Measurements from ENCODE around the gene NHLRC3. TPM values are rescaled to one million over a fixed set of nuclear protein-coding genes. Genes with fewer than 3 reads are reported as not detected.

Gene NHLRC3
- total RNA-seq, 1 donor from 2014 or later, result 14.5 TPM

DNA sequence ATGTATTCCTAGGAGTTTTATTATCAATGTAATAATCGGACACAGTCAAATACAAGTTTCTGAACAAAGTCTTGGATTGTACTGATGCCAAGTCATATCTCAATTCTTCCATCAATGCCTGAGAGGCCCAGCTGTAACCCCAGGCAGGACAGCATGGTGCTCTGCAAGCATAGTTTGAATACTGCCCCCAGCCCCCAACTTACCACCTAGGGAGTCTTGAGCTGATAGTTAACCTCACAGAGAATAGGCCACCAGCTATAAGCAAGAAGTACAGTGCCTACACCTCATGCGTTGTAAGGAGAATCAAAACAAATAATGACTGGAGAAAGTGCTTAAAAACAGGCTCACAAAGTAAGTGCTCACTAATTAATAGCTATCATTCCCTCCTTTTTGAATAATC lies 3.1 kb upstream of the NHLRC3 start:
- peak overlapping the region in 1 of 2 donors; percentile 74 for H3K4me3 ChIP-seq
- peaks cover 0 to 5% of the 10 kb centered on the region in 2 donors for H3K36me3 ChIP-seq
- no peak for TF ChIP-seq POLR2A (IDR thresholded peaks at IDR 0.05)
- no peak for TF ChIP-seq POLR2AphosphoS5 (IDR thresholded peaks at IDR 0.05; ENCODE audit: insufficient read depth in 1 of 2, low read depth in 1 of 2)
- TF ChIP-seq, protein P1, sequence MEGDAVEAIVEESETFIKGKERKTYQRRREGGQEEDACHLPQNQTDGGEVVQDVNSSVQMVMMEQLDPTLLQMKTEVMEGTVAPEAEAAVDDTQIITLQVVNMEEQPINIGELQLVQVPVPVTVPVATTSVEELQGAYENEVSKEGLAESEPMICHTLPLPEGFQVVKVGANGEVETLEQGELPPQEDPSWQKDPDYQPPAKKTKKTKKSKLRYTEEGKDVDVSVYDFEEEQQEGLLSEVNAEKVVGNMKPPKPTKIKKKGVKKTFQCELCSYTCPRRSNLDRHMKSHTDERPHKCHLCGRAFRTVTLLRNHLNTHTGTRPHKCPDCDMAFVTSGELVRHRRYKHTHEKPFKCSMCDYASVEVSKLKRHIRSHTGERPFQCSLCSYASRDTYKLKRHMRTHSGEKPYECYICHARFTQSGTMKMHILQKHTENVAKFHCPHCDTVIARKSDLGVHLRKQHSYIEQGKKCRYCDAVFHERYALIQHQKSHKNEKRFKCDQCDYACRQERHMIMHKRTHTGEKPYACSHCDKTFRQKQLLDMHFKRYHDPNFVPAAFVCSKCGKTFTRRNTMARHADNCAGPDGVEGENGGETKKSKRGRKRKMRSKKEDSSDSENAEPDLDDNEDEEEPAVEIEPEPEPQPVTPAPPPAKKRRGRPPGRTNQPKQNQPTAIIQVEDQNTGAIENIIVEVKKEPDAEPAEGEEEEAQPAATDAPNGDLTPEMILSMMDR (IDR thresholded peaks at IDR 0.05), result no peak
- intact Hi-C loops (cut with DNase I), result no loop called here
- no peak overlapping the region for H3K27ac ChIP-seq
- no peak for DNase-seq (ENCODE audit: extremely low spot score in 2 of 2)
- no peaks in the 10 kb centered on the region for H3K9me3 ChIP-seq
- H3K4me1 ChIP-seq, result peaks cover 58% of the 10 kb centered on the region
- H3K27me3 ChIP-seq, result no peaks in the 10 kb centered on the region

DNA sequence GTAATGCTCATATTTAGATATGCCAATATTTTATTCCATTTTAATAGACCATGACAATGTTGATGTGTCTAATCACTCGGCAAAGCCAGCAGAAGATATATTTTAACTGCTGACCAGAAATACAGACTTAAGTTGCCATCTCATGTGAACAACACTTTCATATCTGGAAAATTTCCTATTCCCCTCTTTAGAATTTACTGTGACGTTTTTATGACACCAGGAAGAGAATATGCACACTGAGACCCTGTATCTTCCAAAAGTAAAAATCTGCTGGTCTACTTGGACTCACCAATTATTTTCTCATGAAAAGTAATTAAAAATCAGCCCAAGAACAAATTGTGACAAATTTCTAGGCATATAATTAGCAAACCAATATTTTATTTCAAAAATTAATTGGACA lies 2.5 kb upstream of the NHLRC3 start:
- Histone ChIP-seq H3K9me3 (no peaks in the 10 kb centered on the region), H3K27ac (no peak overlapping the region), H3K4me1 (peaks cover 62% of the 10 kb centered on the region), H3K27me3 (no peaks in the 10 kb centered on the region), H3K4me3 (peak overlapping the region in 1 of 2 donors; percentile 74), H3K36me3 (peaks cover 0 to 2% of the 10 kb centered on the region in 2 donors)
- intact Hi-C loops (cut with DNase I), result no loop called here
- TF ChIP-seq POLR2A (IDR thresholded peaks at IDR 0.05), result no peak
- no peak for TF ChIP-seq POLR2AphosphoS5 (IDR thresholded peaks at IDR 0.05; ENCODE audit: insufficient read depth in 1 of 2, low read depth in 1 of 2)
- TF ChIP-seq, protein P1 (IDR thresholded peaks at IDR 0.05), result no peak
- DNase-seq (ENCODE audit: extremely low spot score in 2 of 2), result no peak

- DNase-seq (ENCODE audit: extremely low spot score in 2 of 2), result no peak
- Histone ChIP-seq H3K4me1 (peaks cover 62% of the 10 kb centered on the region), H3K9me3 (no peaks in the 10 kb centered on the region), H3K36me3 (no peaks in the 10 kb centered on the region), H3K27ac (peak overlapping the region; percentile 5), H3K4me3 (peak overlapping the region; percentile 72 to 74), H3K27me3 (no peaks in the 10 kb centered on the region)
- intact Hi-C loops (cut with DNase I), result no loop called here
- TF ChIP-seq POLR2A (IDR thresholded peaks at IDR 0.05) (no peak), POLR2AphosphoS5 (IDR thresholded peaks at IDR 0.05; ENCODE audit: insufficient read depth in 1 of 2, low read depth in 1 of 2) (no peak)
- TF ChIP-seq, protein P1 (IDR thresholded peaks at IDR 0.05), result no peak
These were observed 2.0 kb upstream of the NHLRC3 start for GRCh38 chr13:39036212-39036611.

DNA sequence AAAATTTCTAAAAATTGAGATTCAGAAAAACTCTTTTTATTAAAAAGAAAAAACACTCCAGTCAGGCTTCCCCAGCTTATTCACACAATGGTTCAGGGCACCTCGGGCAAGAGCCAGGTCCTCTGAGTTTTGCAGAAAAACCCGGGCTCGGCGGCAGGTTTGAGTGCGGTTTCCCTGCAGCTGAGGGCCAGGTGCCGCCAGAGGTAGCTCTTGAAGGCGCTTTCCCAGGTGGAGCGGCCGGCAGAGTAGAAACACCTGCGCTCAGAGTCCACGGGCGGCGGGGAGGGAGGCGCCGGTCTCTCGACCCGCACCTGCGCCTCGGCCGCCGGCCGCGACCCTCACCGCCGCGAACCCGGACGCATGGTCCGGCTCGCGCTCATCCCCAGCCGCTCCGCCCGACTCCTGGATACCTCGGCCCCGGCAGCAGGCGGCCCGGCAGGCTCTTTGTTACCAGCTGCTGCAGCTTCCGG lies 811 bp upstream of the NHLRC3 start:
- H3K4me3 ChIP-seq, result peak overlapping the region; percentile 72 to 74
- H3K27ac ChIP-seq, result peak overlapping the region; percentile 73
- no peaks in the 10 kb centered on the region for H3K27me3 ChIP-seq
- no peak for TF ChIP-seq POLR2AphosphoS5 (IDR thresholded peaks at IDR 0.05; ENCODE audit: insufficient read depth in 1 of 2, low read depth in 1 of 2)
- TF ChIP-seq POLR2A (IDR thresholded peaks at IDR 0.05), result no peak
- TF ChIP-seq, protein P1 (IDR thresholded peaks at IDR 0.05), result no peak
- intact Hi-C loops (cut with DNase I), result no loop called here
- DNase-seq (ENCODE audit: extremely low spot score in 2 of 2), result no peak
- no peaks in the 10 kb centered on the region for H3K36me3 ChIP-seq
- H3K4me1 ChIP-seq, result peaks cover 51% of the 10 kb centered on the region
- no peaks in the 10 kb centered on the region for H3K9me3 ChIP-seq

DNA sequence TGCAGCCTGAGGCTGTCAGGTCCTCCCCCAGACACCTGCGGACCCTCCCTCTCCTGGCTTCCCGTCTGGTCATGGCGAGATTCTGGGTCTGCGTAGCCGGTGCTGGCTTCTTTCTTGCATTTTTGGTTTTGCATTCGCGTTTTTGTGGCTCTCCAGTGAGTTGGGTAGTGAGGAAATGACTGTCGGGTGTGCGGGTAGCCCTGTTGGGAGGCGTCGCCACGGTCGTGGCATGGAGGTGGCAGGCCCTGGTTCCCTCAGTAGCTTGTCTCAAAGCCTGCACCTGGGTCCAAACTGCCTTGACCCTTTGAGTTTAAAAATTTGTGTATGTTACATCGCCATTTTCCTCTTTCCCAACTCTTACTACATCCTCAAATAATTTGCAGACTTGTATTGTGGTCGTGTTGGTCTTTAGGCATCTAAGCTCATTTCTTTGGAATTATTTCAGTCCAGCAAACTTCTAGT lies 344 bp downstream of the NHLRC3 start:
- Histone ChIP-seq H3K4me1 (peaks cover 51% of the 10 kb centered on the region), H3K4me3 (peak overlapping the region; percentile 72 to 74), H3K9me3 (no peaks in the 10 kb centered on the region)

More for the DNA sequence above, 344 bp downstream of the NHLRC3 start:
- Histone ChIP-seq H3K27ac (peak overlapping the region; percentile 73), H3K27me3 (no peaks in the 10 kb centered on the region), H3K36me3 (no peaks in the 10 kb centered on the region)
- intact Hi-C loops (cut with DNase I), result no loop called here
- DNase-seq (ENCODE audit: extremely low spot score in 2 of 2), result no peak
- no peak for TF ChIP-seq POLR2A (IDR thresholded peaks at IDR 0.05)
- TF ChIP-seq, protein P1 (IDR thresholded peaks at IDR 0.05), result no peak
- no peak for TF ChIP-seq POLR2AphosphoS5 (IDR thresholded peaks at IDR 0.05; ENCODE audit: insufficient read depth in 1 of 2, low read depth in 1 of 2)

All from vagina (tissue), 2 donors.